ENCODE measurements around the gene HCK. TPM values are rescaled to one million over a fixed set of nuclear protein-coding genes. Genes with fewer than 3 reads are reported as not detected.

The HCK gene
- total RNA-seq, 8 experiments from 2014 or later: 0.11 to 73.4 (median 0.56) TPM

- 70 to 100% (median 96%) methylated on average over 2 to 6 of the region's 8 CpGs; no CpG with 5 or more reads in 6 of the 10 experiments for WGBS, 10 experiments
- no peaks in the 10 kb centered on the region for H3K4me1 ChIP-seq (replicated peaks in 1 of 2)
- in situ Hi-C loops (cut with MboI; ENCODE audit: low pct_unique_long_range_greater_than_20kb in 2 of 9, low sequenced_read_pairs in 9 of 9, unreplicated experiment in 9 of 9): loop anchor here in 1 of 9 experiments (25.0 kb wide), 1 partner anchor 88 kb away; no protein-coding TSS in a partner anchor
- ATAC-seq (replicated peaks in 6 of 8): no peak
- H3K4me3 ChIP-seq: no peak overlapping the region
- no peak overlapping the region for H3K27ac ChIP-seq
Measured at GRCh38 chr20:32149566-32150170, 97.6 kb downstream of the HCK start.

- no peaks in the 10 kb centered on the region for H3K4me1 ChIP-seq (replicated peaks in 1 of 2)
- H3K27ac ChIP-seq: no peak overlapping the region
- no peak for ATAC-seq (replicated peaks in 6 of 8)
- no peak overlapping the region for H3K4me3 ChIP-seq
- in situ Hi-C loops (cut with MboI; ENCODE audit: low pct_unique_long_range_greater_than_20kb in 2 of 9, low sequenced_read_pairs in 9 of 9, unreplicated experiment in 9 of 9): no loop called here
- WGBS, 10 experiments: 86 to 100% (median 100%) methylated on average over 1 to 4 of the region's 10 CpGs; no CpG with 5 or more reads in 3 of the 10 experiments
Measured at GRCh38 chr20:32150291-32150848, 98.3 kb downstream of the HCK start.

Other genes with a start within 250 kb of the HCK start
- 1 to 10 TPM in 1 of 8 experiments, under 1 TPM in 7; 0.16 to 1.1 (median 0.51) TPM for gene MYLK2, start 232.9 kb upstream of the HCK start, total RNA-seq
- 10 to 100 TPM in 1 of 8 experiments, 1 to 10 TPM in 2, under 1 TPM in 4, not detected in 1; 0.31 to 35.7 (median 0.64) TPM for gene FOXS1, start 206.6 kb upstream of the HCK start, total RNA-seq
- gene DUSP15, start 181.7 kb upstream of the HCK start, total RNA-seq: 10 to 100 TPM in 5 of 8 experiments, 1 to 10 TPM in 3; 1.8 to 30.0 (median 14.5) TPM
- 10 to 100 TPM in 1 of 8 experiments, 1 to 10 TPM in 6, under 1 TPM in 1; 0.76 to 12.0 (median 2.5) TPM for gene TTLL9, start 181.6 kb upstream of the HCK start, total RNA-seq
- 10 to 100 TPM; 16.4 to 46.5 (median 22.2) TPM for gene PDRG1, start 100.2 kb upstream of the HCK start, total RNA-seq
- 10 to 100 TPM in 4 of 8 experiments, 1 to 10 TPM in 2, under 1 TPM in 2; 0.13 to 35.6 (median 9.1) TPM for gene XKR7, start 84.1 kb upstream of the HCK start, total RNA-seq
- 1 to 10 TPM in 2 of 8 experiments, under 1 TPM in 4, not detected in 2; 0.15 to 1.4 (median 0.84) TPM for gene CCM2L, start 41.8 kb upstream of the HCK start, total RNA-seq
- 10 to 100 TPM; 23.9 to 68.4 (median 38.6) TPM for gene TM9SF4, start 57.5 kb downstream of the HCK start, total RNA-seq
- gene PLAGL2, start 155.5 kb downstream of the HCK start, total RNA-seq: 1 to 10 TPM; 2.7 to 9.6 (median 7.1) TPM
- 10 to 100 TPM in 5 of 8 experiments, 1 to 10 TPM in 3; 7.3 to 46.2 (median 23.1) TPM for gene POFUT1, start 155.6 kb downstream of the HCK start, total RNA-seq
- 10 to 100 TPM; 24.8 to 64.7 (median 28.9) TPM for gene KIF3B, start 225.4 kb downstream of the HCK start, total RNA-seq

Measured in motor neuron (in vitro differentiated cells).